ENCODE data around the gene GADL1.

The GADL1 gene

DNA sequence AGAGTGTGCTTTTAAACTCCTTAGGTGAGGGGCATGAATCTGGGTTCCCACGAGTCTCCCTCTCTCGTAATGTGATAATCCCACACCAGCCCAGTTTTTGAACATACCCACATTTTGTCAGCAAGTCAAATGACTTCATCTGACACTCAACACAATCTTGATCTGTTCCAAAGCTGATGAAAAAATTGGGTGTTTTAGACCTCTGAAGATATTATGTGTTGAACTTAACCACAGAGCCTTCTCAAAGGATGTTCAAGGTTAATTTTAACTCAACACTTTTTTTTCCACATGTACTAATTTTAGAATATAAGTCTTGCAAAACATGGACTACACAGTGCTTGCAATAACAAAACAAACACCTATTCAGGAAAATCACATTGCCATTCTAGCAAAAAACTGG lies 164.9 kb downstream of the GADL1 start:
- FAIRE-seq: no peak
- no peak for DNase-seq (ENCODE audit: low spot score)

DNA sequence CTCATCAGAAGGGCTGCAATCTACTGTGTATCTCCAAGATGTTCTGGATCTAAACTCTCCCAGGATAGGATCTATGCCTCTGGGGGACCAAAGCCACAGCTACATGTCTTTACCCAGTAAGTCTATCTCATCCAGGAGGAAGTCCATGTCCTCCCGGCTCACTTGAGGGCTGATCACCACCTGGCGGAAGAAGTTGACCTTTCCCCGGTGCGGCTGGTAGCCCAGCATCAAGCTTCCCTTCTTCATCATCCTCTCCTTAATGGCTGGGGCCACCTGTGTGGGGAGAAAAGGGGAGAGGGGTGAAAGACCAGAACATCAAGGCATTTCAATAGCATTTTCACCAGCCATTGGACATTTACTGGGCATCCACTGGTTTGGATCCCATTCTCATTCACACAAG lies 166.3 kb downstream of the GADL1 start:
- no peak for FAIRE-seq
- DNase-seq (ENCODE audit: low spot score): no peak

DNA sequence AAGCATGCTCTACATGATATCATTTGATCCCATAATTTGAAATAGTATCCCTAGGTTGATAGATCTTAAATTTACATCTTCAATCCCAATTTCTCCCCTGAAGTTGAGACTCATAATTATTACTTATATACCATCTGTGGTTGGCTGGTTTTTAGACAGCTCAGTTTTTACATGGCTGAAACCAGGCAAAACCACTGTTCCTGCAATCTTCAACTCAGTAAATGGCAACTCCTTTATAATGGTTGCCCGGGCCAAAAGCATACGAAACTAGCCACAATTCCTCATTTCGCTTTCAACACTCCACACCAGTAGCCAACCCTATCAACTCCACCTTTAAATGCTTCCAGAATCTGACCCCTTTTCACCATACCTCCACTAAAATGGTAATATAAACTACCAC lies 169.6 kb downstream of the GADL1 start:
- no peak for FAIRE-seq
- DNase-seq (ENCODE audit: low spot score): no peak

DNA sequence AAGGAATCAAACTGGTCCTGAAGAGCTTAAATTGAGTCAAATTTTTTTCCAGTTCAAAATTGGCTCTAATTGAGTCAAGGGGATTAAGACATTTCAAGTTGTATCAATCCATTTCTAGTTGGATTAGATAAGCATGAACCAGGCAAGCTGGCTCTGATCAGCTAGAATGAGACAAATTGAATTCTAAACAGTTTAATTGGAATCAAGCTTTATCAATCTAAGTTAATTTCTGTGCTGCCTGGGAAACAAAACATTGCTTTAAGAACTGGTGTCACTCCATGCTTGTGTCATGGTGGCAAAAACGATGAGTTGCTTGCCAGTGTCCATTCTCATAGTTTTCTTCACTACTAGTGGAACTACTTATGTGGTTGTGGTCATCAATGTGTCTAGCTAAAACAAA lies 171.2 kb downstream of the GADL1 start:
- DNase-seq (ENCODE audit: low spot score): no peak
- FAIRE-seq: no peak

DNA sequence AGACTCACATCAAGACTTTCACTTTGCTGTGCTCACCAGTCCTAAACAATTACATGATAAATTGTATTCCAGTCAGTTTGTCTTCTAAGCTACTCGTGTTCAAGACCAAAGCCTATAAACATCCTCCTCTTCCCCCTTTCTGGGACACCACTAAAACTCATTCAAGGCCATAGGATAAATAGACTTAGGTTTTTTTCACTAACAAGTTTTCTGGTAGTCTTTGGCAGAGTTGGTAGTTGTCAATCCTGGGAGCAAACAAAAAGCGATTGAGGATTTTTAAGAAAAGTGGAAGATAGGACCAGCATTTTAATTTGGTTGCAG lies 173.2 kb downstream of the GADL1 start:
- DNase-seq (ENCODE audit: low spot score): no peak
- no peak for FAIRE-seq

DNA sequence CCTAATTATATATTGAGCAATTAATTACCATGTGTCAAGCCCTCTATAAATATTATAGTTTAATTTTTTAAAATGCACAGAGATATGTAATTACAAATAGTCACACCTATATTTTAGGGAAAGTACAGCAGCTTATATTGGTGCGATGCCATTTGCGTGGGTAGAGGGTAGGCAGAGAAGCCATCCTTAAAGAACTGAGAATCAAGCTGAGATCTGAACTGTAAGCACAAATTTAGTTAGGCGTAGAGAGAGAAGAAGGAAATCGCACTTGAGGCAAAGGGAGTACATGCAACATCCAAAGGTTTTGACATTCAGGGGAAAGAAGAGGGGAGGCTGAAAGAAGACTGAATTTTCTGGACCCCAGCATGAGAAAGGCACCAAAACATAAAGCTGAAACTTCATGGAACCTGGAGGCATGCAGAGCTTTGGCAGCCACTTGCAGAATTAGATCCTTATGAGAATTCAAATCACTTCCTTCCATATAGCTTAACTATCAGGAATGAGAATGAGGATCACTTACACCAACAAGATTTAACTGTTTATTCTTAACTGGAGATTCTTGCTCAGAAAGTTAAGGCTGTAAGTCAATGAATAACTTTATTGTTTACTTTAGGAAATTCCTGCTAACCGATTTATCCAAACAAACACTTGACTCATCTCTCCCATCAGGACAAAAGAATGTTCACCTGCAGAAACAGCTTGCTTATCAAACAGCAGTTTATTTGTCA lies 173.7 kb downstream of the GADL1 start:
- DNase-seq (ENCODE audit: low spot score): peak; percentile 66
- FAIRE-seq: peak; percentile 75

DNA sequence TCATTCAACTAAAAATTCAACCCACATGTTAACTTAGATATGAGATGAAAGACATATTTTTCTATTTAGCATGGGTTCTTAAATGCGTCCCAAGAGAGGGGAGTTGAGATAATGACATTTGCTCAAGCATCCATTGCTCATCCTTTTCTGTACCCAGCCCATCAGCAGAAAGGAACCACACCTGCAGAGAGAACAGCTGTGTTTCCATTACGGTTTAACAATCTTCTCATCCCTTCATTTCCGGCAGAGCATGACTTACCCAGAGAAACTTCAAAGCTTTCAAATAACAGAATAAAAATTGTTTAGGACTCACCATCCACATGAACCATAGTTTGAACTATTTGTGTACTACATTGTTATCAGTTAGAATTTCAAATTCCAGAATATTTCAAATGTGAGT lies 174.9 kb downstream of the GADL1 start:
- no peak for FAIRE-seq
- DNase-seq (ENCODE audit: low spot score): no peak

DNA sequence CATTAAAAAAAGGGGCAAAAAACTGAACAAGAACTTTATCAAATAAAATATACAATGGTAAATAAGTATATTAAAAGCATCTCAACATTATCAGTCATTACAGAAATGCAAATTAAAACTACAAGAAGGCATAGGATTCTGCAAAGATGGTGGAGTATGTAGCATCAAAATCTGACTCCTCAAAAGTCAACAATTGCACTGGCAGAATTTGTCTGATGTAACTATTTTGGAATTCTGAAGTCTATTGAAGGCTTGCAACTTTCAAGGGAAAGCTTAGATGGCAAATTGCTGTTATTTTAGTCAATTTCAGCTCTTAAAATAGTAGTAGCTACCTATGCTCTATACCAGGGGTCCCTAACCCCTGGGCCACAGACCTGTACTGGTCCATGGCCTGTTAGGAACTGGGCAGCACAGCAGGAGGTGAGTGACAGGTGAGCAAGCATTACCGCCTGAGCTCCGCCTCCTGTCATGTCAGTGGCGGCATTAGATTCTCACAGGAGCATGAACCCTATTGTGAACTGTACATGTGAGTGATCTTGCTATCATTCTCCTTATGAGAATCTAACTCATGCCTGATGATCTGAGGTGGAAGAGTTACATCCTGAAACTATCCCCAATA lies 180.5 kb downstream of the GADL1 start:
- FAIRE-seq: no peak
- no peak for DNase-seq (ENCODE audit: low spot score)

DNA sequence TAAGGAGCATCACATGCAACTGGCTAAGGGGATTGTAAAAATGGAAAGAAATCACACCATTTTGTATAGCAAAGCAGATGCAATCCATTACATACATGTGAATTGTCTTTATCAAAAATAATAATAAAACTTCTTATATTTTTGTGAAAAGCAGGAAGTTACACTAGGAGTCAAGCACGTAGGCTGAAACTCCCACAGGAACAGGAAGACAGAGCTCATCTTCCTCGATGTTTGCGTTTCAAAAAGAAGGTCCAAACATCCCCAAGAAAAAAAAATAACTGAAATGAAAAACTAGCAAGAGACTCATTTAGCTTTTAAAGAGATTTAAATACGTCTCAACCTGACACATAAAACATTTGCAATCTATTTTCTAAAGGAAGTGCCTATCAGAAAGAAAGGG lies 181.5 kb downstream of the GADL1 start:
- no peak for DNase-seq (ENCODE audit: low spot score)
- FAIRE-seq: no peak

DNA sequence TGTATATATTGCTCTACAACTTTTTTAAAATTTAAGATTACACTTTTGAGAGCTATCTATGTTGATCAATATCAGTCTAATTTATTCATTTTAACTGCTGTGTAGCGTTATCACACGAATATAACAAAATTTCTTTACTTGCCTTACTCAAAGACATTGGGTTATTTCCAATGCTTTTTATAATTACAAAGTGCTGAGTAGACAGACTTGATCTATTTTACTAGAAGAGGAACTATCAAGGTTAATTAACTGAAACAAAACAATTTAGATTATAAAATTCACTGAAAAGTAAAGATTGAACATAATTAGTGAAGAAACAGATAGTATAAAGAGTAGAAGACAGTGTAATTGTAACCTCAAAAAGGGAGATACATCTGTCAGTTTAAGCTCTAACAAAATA lies 182.6 kb downstream of the GADL1 start:
- FAIRE-seq (no peak), DNase-seq (ENCODE audit: low spot score) (no peak)

DNA sequence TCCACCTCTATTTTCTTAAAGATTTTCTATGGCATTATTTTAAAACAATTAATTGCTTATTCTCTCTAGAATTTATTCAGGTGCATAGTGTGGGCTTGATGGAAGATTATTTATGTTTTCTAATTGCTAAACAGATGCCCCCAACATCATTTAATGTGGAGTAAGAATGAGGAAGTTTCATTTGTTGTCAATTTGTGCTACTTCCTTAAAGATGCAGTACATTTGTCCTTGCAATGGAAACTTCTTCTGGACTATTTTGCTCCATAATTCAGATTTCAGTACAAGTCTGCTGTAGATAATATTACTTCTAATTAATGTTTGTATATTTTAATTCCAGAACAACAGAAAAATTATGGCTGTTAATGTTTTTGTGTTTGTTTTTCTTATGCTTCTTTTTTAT lies 183.3 kb downstream of the GADL1 start:
- FAIRE-seq: no peak

DNA sequence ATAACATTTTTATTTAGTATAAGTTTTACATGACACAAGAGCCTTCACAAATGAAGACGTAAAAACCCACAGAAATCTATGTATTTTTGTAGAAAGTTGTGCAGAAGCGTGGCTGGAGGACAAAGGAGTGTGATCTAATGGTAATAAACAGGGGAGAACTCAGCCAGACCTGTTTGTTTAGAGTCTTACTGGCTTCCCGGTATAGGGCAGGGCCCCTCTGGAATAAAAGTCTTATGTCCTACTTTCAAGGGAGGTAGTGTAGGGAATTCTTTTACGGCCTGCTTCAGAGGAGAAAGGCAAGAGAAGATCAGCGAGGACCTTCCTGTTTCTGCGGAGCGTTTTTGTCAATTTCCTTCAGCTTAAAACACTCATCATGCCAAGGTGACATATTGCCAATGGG lies 184.4 kb downstream of the GADL1 start:
- DNase-seq (ENCODE audit: low spot score) (no peak), FAIRE-seq (no peak)

More for the DNA sequence above, 183.3 kb downstream of the GADL1 start:
- DNase-seq (ENCODE audit: low spot score): no peak

DNA sequence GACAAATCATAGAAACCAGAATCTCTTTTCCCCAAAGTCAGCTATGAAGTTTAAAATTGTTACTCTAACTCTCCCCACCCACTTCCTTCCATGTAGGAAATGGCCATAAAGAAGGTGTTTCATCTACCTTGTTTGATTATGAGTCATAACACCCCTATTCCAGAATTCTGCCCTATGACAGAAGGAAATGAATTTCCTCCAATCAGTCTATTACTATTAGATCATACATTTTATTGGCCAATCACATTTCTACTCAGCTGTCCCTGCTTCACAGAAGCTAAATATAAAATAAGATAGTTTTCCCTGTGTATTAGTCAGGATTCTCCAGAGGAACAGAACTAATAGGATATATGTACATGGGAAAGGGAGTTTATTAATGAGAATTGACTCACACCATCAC lies 186.0 kb downstream of the GADL1 start:
- DNase-seq (ENCODE audit: low spot score) (no peak), FAIRE-seq (no peak)

DNA sequence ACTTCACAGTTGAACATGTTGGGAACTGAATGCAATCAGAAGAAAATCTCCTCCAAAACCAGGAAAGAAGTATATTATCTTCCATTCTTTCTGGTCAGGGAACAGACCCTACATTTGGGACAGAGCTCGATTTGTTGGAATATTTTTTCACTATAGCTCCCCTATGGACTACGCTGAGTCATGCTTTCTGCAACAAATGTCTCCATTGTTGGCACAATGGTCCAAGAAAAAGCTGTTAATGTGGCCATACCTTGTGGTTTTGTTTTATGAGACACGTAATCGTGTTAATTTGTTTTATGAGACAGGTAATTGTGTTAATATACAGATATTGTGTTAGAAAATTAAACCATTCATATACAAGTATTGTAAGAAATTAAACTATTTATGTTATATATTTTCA lies 186.6 kb downstream of the GADL1 start:
- DNase-seq (ENCODE audit: low spot score): no peak
- FAIRE-seq: no peak

DNA sequence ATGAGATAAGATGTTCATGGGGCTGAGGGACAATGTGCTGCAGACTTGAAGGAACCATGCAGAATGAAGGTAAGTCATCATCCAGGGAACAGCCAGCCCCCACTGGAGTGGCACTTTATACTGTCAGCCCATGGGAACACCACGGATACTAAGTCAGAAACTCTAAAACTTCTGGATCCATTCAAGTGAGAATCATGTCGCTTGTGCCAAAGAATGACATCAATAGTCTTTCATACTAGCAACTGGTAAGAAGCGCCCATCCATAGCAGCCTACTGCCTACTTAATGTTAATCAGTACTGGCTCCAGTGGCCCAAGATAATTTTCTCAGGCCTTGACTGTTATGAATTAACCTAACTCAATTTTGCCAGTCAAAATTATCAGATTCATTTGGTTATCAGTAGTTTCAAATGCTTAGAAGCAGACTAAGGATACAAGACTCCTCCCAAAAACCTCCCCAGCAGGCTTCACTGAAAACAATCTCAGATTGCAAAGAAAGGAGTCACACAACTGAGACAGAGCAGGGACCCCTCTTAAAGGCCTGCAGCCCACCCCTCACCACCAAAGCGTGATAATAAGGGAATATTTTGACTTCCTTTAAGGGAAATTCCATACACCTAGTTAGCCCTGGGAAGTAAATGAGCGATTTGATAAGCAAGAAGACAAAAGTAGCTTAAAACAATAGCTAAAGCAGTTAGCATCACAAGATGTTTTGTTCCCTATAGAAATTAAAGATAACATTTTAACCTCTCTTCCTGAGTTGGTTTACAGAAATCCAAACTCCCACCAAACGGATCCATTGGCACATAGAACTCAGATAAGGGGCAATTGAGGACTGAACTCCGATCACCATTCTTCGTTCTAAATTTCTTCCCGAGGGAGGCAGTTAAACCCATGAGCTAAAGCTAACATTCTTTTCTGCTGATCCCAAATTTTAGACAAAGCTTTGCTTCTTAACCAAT lies 189.2 kb downstream of the GADL1 start:
- peak; percentile 42 for DNase-seq (ENCODE audit: low spot score)
- FAIRE-seq: peak; percentile 78

DNA sequence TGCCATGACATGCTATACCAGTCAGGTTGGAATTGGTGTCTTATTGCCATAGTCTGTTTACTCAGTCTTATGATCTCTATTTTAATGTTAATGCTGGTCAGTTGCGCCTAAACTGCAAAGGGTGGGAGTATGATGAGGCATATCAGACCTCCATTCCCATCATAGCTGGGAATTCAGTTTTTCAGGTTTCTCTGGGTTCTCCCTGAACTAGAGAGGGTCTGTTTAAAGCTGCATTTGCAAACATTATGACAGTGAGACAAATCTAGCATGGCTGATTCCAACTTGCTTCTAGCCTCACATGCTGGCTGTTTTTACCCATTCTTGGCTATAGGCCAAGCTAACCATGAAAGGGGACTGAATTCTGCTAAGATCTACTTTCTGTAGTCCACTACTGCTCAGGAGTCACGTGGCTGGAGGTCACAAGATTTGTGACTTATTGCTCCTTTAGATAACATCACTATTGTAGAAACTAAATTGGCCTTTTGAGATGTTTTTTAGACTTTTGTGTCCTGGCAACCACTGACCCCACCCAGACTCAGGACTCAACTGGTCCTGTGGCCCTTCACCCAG lies 191.5 kb downstream of the GADL1 start:
- no peak for FAIRE-seq
- no peak for DNase-seq (ENCODE audit: low spot score)

DNA sequence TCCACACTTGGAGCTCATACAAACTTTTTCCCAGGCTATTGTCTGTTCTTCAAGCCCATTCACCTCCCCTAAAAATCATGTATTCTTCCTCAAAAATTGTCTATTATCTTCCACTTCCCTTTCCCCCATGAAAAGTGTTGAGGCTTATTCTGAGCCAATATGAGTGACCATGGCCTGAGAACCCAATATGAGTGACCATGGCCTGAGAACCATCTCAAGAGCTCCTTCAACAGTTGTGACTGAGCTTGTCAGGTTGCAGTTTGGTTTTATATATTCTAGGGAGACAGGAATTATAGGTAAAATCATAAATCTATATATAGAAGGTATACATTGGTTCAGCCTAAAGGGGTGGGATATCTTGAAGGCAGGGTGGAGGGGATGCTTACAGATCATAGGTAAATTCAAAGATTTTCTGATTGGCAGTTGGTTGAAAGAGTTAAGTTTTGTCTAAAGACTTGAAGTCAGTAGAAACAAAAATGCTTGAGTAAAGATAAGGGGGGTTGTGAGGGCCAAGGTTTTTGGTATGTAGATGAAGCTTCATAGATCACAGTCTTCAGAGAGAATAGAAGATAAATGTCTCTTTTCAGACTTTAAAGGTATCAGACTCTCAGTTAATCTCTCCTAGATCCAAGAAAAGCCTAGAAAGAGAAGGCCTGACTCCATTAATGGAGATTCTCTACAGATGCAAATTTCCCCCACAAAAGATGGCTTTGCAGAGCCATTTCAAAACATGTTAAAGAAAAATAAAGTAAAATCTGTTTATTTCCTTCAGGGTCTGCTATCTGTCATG lies 192.2 kb downstream of the GADL1 start:
- no peak for DNase-seq (ENCODE audit: low spot score)
- FAIRE-seq: no peak

DNA sequence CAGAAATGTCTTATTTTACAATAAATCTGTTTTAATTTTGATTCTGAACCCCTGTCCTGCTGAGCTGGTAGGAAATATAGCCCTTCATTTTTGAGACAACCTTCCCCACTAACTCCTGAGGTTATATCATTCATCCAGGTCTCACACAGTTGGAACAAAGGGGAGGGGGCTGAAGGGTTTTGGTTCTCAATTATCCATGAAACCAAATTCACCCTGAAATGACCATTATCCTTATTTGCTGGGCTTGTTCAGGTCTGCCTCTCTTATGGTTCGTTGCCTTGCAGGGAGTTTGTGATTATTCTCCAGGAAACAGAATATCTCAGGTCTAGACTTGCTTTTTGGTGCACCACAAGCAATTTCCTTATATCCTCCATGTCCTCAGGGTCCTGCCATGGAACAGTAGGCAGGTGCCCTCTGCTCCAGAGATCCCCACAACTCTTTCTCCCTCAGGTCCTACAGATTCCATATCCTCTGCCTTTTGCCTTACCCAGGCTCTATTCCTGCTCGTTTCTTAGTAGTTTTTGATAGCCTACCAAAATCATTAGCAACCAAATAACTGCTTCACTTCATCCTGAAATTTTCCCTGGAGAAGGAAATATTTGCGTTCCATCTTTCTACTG lies 193.6 kb downstream of the GADL1 start:
- FAIRE-seq (no peak), DNase-seq (ENCODE audit: low spot score) (no peak)

DNA sequence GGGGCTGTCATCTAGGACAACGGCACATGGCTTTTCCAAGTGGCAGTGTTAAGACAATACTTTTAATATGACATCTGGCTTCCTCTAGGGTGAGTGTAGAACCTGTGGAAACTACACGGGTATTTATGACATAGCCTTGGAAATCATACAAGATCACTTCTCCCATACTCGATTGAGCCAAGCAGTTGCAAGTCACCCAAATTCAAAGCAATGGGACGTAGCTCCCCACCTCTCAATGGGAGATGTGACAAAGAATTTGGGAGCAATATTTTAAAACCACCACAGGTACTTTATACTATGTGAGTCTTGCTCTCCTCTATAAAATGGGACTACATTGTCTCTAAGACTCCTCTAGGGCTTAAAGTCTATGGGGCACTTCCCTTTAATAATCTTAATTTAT lies 194.5 kb downstream of the GADL1 start:
- FAIRE-seq: no peak
- no peak for DNase-seq (ENCODE audit: low spot score)

DNA sequence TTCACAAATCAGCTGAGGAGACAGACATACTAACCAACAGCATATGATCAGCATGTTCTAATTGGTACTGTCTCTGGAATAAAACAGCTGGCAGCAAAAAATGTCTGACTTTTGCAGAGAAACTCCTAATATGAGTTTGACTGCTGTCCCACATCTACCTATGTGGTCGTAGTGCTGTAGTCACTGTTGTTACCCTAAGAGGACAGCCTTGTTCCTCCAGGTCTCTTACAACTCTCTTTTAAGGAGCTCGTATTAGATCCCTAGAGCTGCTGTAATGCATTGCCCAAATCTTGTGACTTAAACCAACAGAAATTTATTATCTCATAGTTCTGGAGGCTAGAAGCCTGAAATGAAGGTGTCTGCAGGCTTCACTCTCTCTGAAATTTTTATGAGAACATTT lies 195.9 kb downstream of the GADL1 start:
- DNase-seq (ENCODE audit: low spot score) (no peak), FAIRE-seq (no peak)

DNA sequence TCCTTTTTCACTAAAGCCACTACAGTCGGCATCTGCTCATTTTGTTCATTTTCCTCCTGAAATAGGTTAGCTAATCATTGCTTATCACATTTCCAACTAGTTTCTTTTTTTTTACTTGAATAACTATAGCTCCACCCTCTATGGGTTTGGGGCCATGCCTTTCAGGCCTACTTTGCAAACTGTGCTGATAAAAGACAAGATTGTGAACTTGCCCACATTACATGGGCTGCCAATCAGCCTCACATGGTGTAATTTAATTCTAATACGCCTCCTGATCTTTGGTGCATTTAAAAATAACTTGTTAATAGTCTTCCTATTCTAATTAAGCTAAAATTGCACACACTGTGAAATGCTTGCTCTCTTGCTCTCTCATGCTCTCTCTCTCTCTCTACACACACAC lies 197.6 kb downstream of the GADL1 start:
- FAIRE-seq (no peak), DNase-seq (ENCODE audit: low spot score) (no peak)
